COLO668 (cell line): Measurements from ENCODE around the gene ZCWPW1.
"Not testable (repeated sequence)": the region's sequence is repeated elsewhere in the genome, so short reads cannot be mapped to it uniquely, and the experiment has no call there.

Experiments
- DNase-seq: peaks from one replicate; lab custom pipeline; 2025; ENCODE audit not compliant: unreplicated experiment; lab: John Stamatoyannopoulos, UW

The ZCWPW1 gene

DNA sequence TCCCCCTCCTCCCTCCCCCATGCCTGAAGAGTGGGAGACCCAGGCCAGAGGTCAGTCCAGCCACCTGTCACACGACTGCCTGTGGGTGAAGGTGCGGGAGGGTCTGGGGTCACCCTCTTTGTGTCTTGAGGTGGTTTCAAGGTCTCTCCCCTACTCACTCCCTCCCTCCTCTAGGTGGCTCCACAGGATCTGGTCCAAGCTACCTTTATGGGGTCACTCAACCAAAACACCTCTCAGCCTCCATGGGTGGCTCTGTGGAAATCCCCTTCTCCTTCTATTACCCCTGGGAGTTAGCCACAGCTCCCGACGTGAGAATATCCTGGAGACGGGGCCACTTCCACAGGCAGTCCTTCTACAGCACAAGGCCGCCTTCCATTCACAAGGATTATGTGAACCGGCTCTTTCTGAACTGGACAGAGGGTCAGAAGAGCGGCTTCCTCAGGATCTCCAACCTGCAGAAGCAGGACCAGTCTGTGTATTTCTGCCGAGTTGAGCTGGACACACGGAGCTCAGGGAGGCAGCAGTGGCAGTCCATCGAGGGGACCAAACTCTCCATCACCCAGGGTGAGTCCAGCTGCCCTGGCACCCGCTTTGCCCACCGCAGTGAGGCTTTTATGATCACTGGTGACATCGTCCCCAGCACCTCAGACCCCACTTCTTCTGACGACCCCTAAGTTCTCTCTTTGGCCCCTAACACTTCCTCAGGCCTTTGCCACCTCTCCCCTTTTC is 54.5 kb downstream of the ZCWPW1 start:
- DNase-seq = not testable (repeated sequence)

DNA sequence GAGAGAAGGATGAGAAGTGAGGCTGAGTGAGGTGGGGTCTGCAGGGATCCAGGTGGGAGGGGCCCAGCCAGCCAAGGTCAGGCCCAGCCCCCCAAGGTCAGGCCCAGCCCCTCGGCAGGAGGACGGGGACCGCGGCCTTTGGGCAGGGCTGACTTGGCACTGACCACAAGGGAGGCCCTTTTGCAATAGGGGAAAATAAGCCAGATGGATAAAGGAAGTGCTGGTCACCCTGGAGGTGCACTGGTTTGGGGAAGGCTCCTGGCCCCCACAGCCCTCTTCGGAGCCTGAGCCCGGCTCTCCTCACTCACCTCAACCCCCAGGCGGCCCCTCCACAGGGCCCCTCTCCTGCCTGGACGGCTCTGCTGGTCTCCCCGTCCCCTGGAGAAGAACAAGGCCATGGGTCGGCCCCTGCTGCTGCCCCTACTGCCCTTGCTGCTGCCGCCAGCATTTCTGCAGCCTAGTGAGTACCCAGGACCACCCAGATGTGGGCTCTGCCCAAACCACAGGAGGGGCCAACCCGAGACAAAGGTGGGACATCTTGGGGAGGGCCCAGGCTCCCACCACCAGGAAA is 55.2 kb downstream of the ZCWPW1 start, which contains the start of gene PILRA:
Gene PILRA, plus strand, starts transcription at position 227 of the 571 bp plus-strand sequence. Its CDS starts 170 bp downstream, at position 397.
- DNase-seq = no peak

DNA sequence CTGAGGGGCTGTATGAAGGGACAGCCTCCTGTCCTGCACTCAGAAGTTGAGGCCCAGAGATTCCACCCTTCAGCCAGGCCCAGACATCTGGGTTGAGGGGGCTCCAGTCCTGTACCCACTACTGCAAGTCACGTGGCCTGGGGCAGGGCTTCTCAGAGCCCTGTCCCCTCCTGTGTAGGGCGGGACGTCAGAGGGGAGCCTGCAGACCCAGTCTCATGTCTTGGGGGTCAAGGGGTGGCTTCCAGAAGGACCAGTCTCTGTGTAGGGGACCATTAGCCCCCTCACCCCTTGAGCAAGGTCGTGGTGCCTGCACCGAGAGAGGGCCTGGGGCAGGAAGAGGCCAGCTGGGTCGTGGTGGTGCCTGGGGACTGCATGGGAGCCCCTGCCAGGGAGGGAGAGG is 55.8 kb downstream of the ZCWPW1 start:
- DNase-seq = no peak

DNA sequence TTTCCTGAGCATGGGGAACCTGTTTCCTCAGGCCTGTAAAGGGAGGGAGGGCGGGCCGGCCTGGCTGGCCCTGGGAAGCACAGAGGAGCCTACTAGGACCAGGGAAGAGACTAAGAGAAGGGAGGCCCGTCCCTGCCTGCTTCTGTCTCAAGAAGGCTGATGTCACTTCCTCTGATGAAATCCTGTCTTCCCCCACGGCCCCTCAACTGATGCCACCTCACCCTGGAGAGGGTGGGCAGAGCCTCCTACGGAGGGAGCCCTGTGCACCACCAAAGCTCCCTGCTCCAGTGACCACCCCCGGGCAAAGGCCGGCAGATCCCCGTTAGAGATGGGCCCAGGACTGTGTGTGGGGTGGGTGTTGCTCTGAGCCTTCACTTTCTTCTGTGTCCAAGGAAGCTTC is 56.2 kb downstream of the ZCWPW1 start:
- DNase-seq = no peak

DNA sequence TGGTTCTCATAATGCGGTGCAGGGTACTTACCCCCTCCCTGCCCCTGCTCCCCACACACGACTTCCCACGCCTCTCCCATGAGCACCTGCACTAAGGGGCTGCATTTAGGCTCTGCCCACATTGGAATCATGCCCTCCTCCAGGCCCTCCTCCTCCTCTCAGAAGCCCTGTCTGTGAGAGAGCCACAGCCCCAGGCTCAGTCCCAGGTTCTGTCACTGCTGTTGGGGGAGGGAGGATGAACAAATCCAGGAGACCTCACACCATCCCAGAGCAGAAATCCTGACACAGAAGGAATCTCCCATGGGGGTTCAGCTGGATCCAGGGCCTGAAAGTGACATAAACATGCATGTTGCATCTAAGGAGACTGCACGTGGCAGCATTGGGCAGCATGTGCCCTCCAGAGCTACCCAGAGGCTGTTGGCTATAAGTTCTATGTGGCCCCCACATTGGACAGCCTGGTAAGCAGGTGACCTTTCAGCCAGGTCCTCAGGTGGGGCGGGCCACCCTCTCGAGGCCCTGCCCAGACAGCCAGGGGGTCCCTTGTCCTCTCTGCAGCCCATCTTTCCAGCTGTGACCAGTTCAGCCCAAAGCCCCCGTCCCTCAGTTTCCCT is 56.8 kb downstream of the ZCWPW1 start:
- no peak for DNase-seq

DNA sequence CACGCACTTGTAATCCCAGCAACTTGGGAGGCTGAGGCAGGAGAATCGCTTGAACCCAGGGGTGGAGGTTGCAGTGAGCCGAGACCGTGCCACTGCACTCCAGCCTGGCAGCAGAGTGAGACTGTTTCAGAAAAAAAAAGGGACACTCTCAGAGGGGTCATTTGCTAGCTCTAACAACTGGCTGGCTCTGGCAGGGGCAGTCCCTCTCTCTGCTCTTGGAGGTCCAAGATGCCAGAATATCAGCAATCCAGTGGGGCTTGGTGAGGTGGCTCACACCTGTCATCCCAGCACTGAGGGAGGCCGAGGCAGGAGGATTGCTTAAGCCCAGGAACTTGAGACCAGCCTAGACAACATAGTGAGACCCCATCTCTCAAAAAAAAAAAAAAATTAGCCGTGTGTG is 57.8 kb downstream of the ZCWPW1 start:
- no peak for DNase-seq

DNA sequence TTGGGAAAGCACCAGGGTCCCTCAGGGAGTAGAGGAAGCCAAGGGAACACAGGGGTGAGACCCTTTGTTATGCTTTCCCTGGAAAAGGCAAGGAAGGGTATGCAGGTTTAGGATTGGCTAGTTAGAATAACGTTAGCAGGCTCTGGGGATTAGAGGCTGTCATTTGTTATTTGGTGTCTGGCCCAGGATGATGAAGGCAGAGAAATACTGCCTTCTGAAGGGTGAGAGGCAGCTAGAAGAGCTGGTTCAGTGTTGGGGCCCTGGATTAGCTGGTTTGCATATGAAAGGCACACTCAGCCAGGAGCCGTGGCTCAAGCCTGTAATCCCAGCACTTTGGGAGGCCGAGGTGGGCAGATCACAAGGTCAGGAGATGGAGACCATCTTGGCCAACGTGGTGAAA is 58.2 kb downstream of the ZCWPW1 start:
- DNase-seq = no peak

DNA sequence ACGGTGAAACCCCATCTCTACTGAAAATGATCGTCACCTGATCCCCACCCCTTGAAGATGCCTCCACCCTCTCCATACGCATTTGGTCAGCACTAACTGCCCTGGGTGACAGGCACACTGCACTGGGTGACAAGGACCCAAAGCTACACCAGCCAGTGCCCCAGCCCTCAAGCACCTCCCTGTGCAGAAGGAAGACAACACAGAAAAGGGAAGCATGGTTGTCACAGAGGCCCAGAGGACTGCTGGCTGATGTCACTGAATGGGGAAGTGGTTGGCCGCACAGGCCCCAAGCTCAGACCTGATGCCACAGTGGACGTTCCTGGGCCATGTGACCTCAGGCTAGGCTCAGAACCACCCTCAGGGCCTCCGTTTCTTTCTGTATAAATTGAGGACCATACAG is 59.4 kb downstream of the ZCWPW1 start:
- no peak for DNase-seq

DNA sequence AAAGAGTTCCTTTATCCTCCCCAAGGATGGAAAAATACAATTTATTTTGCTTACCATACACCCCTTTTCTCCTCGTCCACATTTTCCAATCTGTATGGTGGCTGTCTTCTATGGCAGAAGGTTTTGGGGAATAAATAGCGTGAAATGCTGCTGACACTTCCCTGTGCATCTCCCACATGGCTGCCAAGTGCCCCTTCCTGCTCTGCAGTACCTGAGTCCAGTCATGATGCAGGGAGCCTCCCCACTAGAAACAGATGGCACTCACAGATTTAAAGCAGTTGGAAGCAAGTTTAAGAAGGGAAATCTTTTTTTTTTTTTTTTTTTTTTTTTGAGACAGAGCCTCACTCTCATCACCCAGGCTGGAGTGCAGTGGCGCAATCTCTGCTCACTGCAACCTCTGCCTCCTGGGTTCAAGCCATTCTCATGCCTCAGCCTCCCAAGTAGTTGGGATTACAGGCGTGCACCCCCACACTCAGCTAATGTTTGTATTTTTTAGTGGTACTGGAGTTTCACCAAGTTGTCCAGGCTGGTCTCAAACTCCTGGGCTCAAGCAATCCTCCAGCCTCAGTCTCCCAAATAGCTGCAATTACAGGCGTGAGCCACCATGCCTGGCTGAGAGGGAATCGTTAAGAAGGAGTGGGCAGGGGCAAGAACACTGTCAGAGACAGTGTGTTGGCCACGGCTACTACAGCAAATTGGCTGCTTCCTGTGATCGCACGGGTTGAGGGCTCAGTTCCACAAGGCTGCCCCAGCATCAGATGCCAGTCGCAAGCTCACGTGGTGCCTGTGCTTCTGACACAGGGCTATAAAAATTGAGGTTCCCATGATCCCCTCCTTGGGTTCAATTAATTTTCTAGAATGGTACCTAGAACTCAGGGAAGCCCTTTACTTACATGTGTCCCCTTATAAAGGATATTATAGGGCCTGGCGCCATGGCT is 60.6 kb downstream of the ZCWPW1 start:
- DNase-seq = no peak

DNA sequence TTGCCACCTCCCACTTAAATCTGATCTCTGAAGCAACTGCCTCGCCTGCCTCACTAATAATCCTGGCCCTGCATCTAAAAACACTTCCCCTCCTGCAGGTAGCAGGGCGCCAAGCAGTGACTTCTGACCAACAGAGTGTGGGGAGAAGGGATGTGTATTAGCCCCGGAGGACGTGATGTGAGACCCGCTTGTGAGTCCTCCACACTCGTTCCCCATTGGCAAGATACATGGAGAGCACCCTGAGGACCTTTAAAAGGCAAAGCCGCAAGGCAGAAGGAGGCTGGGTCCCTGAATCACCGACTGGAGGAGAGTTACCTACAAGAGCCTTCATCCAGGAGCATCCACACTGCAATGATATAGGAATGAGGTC is 61.3 kb downstream of the ZCWPW1 start:
- DNase-seq = no peak

DNA sequence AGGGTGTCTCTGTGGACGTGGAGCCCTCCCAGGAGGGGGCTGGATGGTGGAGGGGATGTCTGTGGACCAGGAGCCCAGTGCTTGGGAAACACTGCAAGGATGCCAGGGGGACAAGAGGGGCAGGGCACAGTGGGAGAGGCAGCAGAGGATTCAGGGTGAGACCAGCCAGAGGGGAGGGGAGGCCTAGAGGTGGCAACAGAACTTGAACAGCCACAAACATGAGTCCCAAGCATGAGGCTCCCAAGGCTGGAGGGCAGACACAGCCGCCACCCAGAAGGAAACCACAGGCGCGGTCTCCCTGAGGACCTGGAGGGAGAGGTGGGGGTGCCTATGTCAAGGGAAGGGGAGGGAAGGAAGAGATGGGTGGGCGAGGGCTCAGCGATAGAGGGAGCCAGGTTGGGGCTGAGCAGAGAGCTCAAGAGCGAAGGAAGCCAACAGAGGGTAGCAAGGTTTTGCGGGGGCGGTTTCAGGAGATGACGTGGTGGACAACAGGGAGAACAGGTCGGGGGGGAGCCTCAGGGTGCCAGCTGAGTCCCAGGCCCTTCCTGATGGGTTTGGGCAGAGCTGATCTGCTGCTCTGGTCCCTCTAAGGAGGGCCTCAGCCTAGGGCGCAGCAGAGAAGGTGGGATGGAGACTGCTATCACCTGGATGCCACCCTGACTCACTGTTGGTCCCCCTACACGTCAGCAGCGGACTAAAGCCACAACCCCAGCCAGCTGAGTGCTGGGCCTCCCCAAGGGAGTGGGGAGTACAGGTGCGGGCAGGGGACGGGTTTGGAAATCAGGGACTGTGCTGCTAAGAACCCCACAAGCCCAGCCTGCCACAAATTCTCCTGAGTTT is 61.9 kb downstream of the ZCWPW1 start:
- DNase-seq = no peak

DNA sequence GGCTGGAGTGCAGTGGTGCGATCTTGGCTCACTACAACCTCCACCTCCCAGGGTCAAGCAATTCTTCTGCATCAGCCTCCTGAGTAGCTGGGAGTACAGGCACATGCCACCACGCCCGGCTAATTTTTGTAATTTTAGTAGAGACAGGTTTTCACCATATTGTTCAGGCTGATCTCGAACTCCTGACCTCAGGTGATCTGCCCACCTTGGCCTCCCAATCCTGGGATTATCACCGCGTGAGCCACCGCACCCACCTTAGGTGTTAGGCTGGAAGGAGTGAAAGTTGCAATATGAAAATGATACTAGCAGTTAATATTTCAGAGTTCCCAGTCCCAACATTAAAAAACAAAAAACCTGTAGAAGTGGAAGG is 62.5 kb downstream of the ZCWPW1 start:
- not testable (repeated sequence) for DNase-seq

DNA sequence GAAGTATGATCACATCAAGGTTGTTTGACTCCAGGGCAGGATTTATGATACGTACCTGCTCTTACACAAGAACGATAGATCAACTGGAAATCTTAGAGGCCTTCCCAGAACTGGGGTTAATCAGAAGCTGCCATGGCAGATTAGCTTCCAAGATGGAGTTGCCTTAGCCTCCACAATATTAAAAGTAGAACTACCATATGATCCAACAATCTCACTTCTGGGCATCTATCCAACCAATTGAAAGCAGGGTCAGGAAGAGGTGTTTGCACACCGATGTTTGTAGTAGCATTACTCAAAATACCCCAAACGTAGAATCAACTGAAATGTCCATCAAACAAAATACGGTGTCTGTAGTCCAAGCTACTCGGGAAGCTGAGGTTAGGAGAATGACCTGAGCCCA is 64.0 kb downstream of the ZCWPW1 start:
- no peak for DNase-seq

DNA sequence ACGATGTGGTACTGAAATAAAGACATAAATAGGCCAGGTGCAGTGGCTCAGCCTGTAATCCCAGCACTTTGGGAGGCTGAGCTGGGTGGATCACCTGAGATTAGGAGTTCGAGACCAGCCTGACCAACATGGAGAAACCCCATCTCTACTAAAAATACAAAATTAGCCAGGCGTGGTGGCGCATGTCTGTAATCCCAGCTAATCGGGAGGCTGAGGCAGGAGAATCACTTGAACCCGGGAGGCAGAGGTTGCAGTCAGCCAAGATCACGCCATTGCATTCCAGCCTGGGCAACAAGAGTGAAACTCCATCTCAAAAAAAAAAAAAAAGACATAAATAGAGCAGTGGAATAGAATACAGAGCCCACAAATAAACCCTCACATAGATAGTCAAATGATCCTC is 64.7 kb downstream of the ZCWPW1 start:
- not testable (repeated sequence) for DNase-seq

DNA sequence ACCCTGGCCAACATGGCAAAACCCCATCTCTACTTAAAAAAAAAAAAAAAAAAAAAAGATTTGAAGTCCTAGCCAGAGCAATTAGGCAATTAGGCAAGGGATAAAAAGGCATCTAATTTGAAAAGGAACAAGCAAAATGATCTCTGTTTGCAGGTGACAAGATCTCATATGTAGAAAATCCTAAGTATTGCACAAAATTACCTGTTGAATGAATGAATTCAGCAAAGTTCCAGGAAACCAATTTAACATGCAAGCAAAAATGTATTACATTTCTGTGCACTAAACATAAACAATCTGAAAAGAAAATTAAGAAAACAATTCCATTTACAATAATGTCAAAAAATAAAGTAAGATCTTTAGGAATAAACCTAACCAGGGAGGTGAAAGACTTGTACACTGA is 65.4 kb downstream of the ZCWPW1 start:
- DNase-seq = no peak

DNA sequence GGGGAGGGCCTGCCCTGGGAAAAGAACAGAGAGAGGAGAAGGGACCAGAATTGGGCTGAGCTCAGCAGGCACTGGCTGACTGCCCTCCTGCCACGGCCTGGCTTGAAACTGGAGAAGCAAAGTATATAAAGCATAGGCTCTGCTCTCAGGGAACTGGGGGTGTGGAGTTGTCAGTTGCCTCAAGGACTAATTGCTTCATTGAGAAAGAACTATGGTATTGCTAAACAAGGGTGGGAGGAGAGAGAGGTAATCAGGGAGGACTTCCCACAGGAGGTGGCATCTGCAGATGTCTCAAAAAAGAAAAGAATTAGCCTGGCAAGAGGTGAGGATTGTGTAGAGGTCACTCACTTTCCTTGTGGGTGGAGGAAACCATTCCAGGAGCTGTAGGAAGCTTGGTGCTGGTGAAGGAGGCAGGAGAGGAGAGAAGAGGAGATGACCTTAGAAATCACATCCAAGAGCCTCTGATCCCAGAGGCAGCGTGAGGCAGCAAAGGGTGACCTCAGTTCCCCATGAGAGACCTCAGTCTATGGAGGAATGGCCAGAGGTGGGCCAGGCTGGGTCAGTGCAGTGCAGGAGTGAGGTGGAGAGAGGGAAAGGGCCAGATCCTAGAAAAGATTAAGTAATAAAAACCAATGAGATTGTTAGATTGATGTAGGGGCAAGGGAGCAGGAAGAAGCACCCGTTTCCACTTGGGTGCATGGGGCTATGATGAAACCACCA is 68.2 kb downstream of the ZCWPW1 start:
- no peak for DNase-seq

DNA sequence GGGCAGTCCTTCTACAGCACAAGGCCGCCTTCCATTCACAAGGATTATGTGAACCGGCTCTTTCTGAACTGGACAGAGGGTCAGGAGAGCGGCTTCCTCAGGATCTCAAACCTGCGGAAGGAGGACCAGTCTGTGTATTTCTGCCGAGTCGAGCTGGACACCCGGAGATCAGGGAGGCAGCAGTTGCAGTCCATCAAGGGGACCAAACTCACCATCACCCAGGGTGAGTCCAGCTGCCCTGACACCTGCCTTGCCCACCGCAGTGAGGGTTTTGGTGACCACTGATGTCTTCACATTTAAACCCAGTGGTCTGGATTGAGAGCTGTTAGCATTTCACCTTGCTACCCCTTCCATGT is 69.7 kb downstream of the ZCWPW1 start:
- DNase-seq = no peak

DNA sequence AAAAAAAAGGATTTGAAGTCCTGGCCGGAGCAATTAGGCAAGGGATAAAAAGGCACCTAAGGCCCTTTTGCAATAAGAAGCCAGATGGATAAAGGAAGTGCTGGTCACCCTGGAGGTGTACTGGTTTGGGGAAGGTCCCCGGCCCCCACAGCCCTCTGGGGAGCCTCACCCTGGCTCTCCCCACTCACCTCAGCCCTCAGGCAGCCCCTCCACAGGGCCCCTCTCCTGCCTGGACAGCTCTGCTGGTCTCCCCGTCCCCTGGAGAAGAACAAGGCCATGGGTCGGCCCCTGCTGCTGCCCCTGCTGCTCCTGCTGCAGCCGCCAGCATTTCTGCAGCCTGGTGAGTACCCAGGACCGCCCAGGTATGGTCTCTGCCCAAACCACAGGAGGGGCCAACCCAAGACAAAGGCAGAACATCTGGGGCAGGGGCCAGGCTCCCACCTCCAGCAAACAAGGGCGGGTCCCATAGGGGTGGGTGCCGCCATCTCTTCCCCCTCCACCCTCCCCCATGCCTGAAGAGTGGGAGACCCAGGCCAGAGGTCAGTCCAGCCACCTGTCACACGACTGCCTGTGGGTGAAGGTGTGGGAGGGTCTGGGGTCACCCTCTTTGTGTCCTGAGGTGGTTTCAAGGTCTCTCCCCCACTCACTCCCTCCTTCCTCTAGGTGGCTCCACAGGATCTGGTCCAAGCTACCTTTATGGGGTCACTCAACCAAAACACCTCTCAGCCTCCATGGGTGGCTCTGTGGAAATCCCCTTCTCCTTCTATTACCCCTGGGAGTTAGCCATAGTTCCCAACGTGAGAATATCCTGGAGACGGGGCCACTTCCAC is 70.3 kb downstream of the ZCWPW1 start, which contains the start of gene PILRB:
Gene PILRB, plus strand, starts transcription at position 91 of the 830 bp plus-strand sequence. Its CDS starts 186 bp downstream, at position 277.
- DNase-seq = no peak

DNA sequence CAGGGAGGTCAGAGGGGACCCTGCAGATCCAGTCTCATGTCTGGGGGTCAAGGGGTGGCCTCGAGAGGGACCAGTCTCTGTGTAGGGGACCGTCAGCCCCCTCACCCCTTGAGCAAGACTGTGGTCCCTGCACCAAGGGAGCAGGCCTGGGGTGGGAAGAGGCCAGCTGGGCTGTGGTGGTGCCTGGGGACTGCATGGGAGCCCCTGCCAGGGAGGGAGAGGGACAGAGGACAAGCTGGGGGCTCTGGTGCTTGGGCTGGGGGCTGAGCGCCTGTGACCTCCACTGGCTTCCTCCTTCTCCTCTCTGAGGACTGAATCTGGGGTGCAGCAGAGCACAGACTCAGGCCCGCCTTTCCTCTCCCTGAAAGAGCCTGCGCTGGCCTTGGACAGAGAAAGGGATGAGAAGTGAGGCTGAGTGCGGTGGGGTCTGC is 71.4 kb downstream of the ZCWPW1 start:
- no peak for DNase-seq
